NCI-H2107 treated with DMSO at 0.1 percent for 48 hours (cell line): ENCODE results near the gene RPS28.
A peak's percentile ranks its signal among the peaks of the same experiment; 100 is the strongest.
"Not testable (repeated sequence)": the region's sequence is repeated elsewhere in the genome, so short reads cannot be mapped to it uniquely, and the experiment has no call there.

Experiments used
- DNase-seq: peaks from one replicate; lab custom pipeline; 2025; ENCODE audit not compliant: unreplicated experiment; lab: John Stamatoyannopoulos, UW

Gene RPS28

GRCh38 chr19:8340341-8341096 is 19.2 kb downstream of the RPS28 start:
- no peak for DNase-seq

GRCh38 chr19:8341504-8341903 is 20.2 kb downstream of the RPS28 start:
- not testable (repeated sequence) for DNase-seq

- DNase-seq = no peak
Measured at GRCh38 chr19:8342316-8342683, 21.0 kb downstream of the RPS28 start.

GRCh38 chr19:8342684-8343482 is 21.6 kb downstream of the RPS28 start, which contains the start of gene KANK3:
TSS of gene KANK3 (minus strand) at chr19:8343262. CDS start at chr19:8337828, 5,434 bp downstream.
- no peak for DNase-seq

- DNase-seq = no peak
Measured at GRCh38 chr19:8343483-8343844, 22.2 kb downstream of the RPS28 start.

GRCh38 chr19:8349629-8350372 is 28.5 kb downstream of the RPS28 start:
- DNase-seq = not testable (repeated sequence)

- DNase-seq = no peak
Measured at GRCh38 chr19:8352134-8352827, 31.0 kb downstream of the RPS28 start.

GRCh38 chr19:8352845-8353244 is 31.5 kb downstream of the RPS28 start:
- DNase-seq = not testable (repeated sequence)

GRCh38 chr19:8355631-8356402 is 34.5 kb downstream of the RPS28 start:
- DNase-seq = no peak

- DNase-seq = no peak
Measured at GRCh38 chr19:8357007-8357521, 35.8 kb downstream of the RPS28 start.

- no peak for DNase-seq
Measured at GRCh38 chr19:8358948-8359347, 37.7 kb downstream of the RPS28 start.

GRCh38 chr19:8360196-8360595 is 38.9 kb downstream of the RPS28 start:
- no peak for DNase-seq

- peak; percentile 68 for DNase-seq
Measured at GRCh38 chr19:8361921-8362793, 40.9 kb downstream of the RPS28 start.

- DNase-seq = no peak
Measured at GRCh38 chr19:8363803-8364771, 42.8 kb downstream of the RPS28 start, which contains the start of gene ANGPTL4. TSS of gene ANGPTL4 (plus strand) at chr19:8364155. CDS start at chr19:8364322, 167 bp downstream.

- no peak for DNase-seq
Measured at GRCh38 chr19:8366121-8366581, 44.9 kb downstream of the RPS28 start.

- no peak for DNase-seq
Measured at GRCh38 chr19:8366961-8367326, 45.6 kb downstream of the RPS28 start.

GRCh38 chr19:8367327-8368001 is 46.2 kb downstream of the RPS28 start:
- DNase-seq = peak; percentile 38
